Mesendoderm (in vitro differentiated cells): ENCODE data around the gene MCEMP1.

Source experiments
- DNase-seq: peaks from one replicate; pipeline ENCODE4 v3.0.0; 2013
- H2AK5ac ChIP-seq: 2 replicates; pipeline ENCODE4 v1.6.1; 2013; ENCODE audit warnings: low read length, inconsistent platforms
- H2BK120ac ChIP-seq: 2 replicates; pipeline ENCODE4 v1.6.1; 2013; ENCODE audit warnings: low read depth, mild to moderate bottlenecking, low read length, moderate library complexity, mixed read lengths
- H2BK15ac ChIP-seq: replicated peaks from 2 replicates; pipeline ENCODE4 v1.6.1; 2013; ENCODE audit warnings: low read depth, mild to moderate bottlenecking, moderate library complexity
- H2BK5ac ChIP-seq: 2 replicates; pipeline ENCODE4 v1.6.1; 2013; ENCODE audit warnings: low read length, inconsistent platforms
- H3K18ac ChIP-seq: 2 replicates; pipeline ENCODE4 v1.6.1; 2013; ENCODE audit warnings: mild to moderate bottlenecking, low read length, mixed read lengths
- H3K23ac ChIP-seq: one replicate; pipeline ENCODE4 v1.6.1; 2013; ENCODE audit warnings: low read length
- H3K27ac ChIP-seq: 2 replicates; pipeline ENCODE4 v1.5.1; 2013; ENCODE audit warnings: low read depth, mild to moderate bottlenecking, inconsistent platforms, low read length, moderate library complexity
- H3K27me3 ChIP-seq: 2 replicates; pipeline ENCODE4 v1.6.1; 2013; ENCODE audit warnings: low read length, control low read depth, mild to moderate bottlenecking, inconsistent platforms; ENCODE audit not compliant: insufficient read depth, poor library complexity
- H3K36me3 ChIP-seq: 2 replicates; pipeline ENCODE4 v1.6.1; 2013; ENCODE audit warnings: low read length, inconsistent platforms; ENCODE audit not compliant: control insufficient read depth, insufficient read depth
- H3K4ac ChIP-seq: one replicate; pipeline ENCODE4 v1.6.1; 2013; ENCODE audit warnings: low read depth, mild to moderate bottlenecking, low read length, moderate library complexity
- H3K4me1 ChIP-seq: 2 replicates; pipeline ENCODE4 v1.6.1; 2013; ENCODE audit warnings: low read depth, low read length, inconsistent platforms; ENCODE audit not compliant: control insufficient read depth
- H3K4me2 ChIP-seq: 2 replicates; pipeline ENCODE4 v1.6.1; 2013; ENCODE audit warnings: low read length
- H3K4me3 ChIP-seq: 2 replicates; pipeline ENCODE4 v1.5.1; 2013; ENCODE audit warnings: mild to moderate bottlenecking, low read length
- H3K56ac ChIP-seq: one replicate; pipeline ENCODE4 v1.6.1; 2013; ENCODE audit warnings: low read length
- H3K79me1 ChIP-seq: 2 replicates; pipeline ENCODE4 v1.6.1; 2013; ENCODE audit warnings: low read length, inconsistent platforms
- H3K79me2 ChIP-seq: 2 replicates; pipeline ENCODE4 v1.6.1; 2013; ENCODE audit warnings: mild to moderate bottlenecking, low read length; ENCODE audit not compliant: control insufficient read depth, insufficient read depth
- H3K9ac ChIP-seq: 2 replicates; pipeline ENCODE4 v1.6.1; 2013; ENCODE audit warnings: low read length, inconsistent platforms
- H4K5ac ChIP-seq: one replicate; pipeline ENCODE4 v1.6.1; 2013; ENCODE audit warnings: low read length
- H4K8ac ChIP-seq: one replicate; pipeline ENCODE4 v1.6.1; 2013; ENCODE audit warnings: low read depth, mild to moderate bottlenecking, control low read depth, low read length, moderate library complexity
- WGBS: extraction: QIAGEN DNeasy Blood & Tissue Kit; methylation state at CpG from one replicate; pipeline ENCODE4 v1.1.7; 2013; ENCODE audit warnings: low lambda C conversion rate, missing lambda C conversion rate; ENCODE audit not compliant: insufficient coverage; ENCODE audit errors: extremely low coverage; 5-methylcytosine and 5-hydroxymethylcytosine counted together

The MCEMP1 gene

GRCh38 chr19:7682175-7682855 lies 5.4 kb downstream of the MCEMP1 start:
- no peak overlapping the region for H2BK15ac ChIP-seq
- H3K27ac ChIP-seq, result no peak overlapping the region
- no peak overlapping the region for H2AK5ac ChIP-seq
- H4K8ac ChIP-seq, result no peak overlapping the region
- no peak overlapping the region for H2BK5ac ChIP-seq
- H3K4me1 ChIP-seq, result peaks cover 3% of the 10 kb centered on the region
- H3K56ac ChIP-seq, result peak overlapping the region; percentile 85
- H3K36me3 ChIP-seq, result no peaks in the 10 kb centered on the region
- DNase-seq, result no peak
- H3K4ac ChIP-seq, result no peak overlapping the region
- peak overlapping the region; percentile 70 for H3K9ac ChIP-seq
- H3K4me2 ChIP-seq, result no peak overlapping the region
- no peak overlapping the region for H3K23ac ChIP-seq
- no CpG with 5 or more reads among the region's 74 CpGs for WGBS
- H4K5ac ChIP-seq, result no peak overlapping the region
- H3K79me2 ChIP-seq, result peaks cover 4% of the 10 kb centered on the region
- H3K4me3 ChIP-seq, result no peak overlapping the region
- no peak overlapping the region for H3K18ac ChIP-seq
- H3K27me3 ChIP-seq, result no peaks in the 10 kb centered on the region
- no peak overlapping the region for H2BK120ac ChIP-seq
- peaks cover 3% of the 10 kb centered on the region for H3K79me1 ChIP-seq

- H3K23ac ChIP-seq, result no peak overlapping the region
- no peak overlapping the region for H4K8ac ChIP-seq
- H2BK5ac ChIP-seq, result no peak overlapping the region
- no peak overlapping the region for H3K27ac ChIP-seq
- no peak overlapping the region for H3K4me2 ChIP-seq
- H3K9ac ChIP-seq, result no peak overlapping the region
- no peaks in the 10 kb centered on the region for H3K36me3 ChIP-seq
- WGBS, result no CpG with 5 or more reads among the region's 19 CpGs
- no peak overlapping the region for H3K4ac ChIP-seq
- no peak overlapping the region for H2BK120ac ChIP-seq
- peaks cover 3% of the 10 kb centered on the region for H3K4me1 ChIP-seq
- H3K27me3 ChIP-seq, result no peaks in the 10 kb centered on the region
- H3K56ac ChIP-seq, result no peak overlapping the region
- no peak overlapping the region for H3K4me3 ChIP-seq
- H4K5ac ChIP-seq, result no peak overlapping the region
- H3K18ac ChIP-seq, result no peak overlapping the region
- H3K79me1 ChIP-seq, result peaks cover 3% of the 10 kb centered on the region
- H3K79me2 ChIP-seq, result peaks cover 4% of the 10 kb centered on the region
- H2BK15ac ChIP-seq, result no peak overlapping the region
- H2AK5ac ChIP-seq, result no peak overlapping the region
- no peak for DNase-seq
Observed at GRCh38 chr19:7685546-7686445, 8.9 kb downstream of the MCEMP1 start.

- Histone ChIP-seq H3K23ac (no peak overlapping the region), H4K5ac (no peak overlapping the region), H4K8ac (no peak overlapping the region), H3K18ac (no peak overlapping the region), H2BK120ac (no peak overlapping the region), H3K56ac (no peak overlapping the region), H3K4me1 (no peaks in the 10 kb centered on the region), H2BK15ac (no peak overlapping the region), H3K79me1 (no peaks in the 10 kb centered on the region), H3K79me2 (no peaks in the 10 kb centered on the region), H2AK5ac (no peak overlapping the region), H3K27ac (no peak overlapping the region), H3K27me3 (no peaks in the 10 kb centered on the region), H3K4me3 (no peak overlapping the region), H3K9ac (no peak overlapping the region), H2BK5ac (no peak overlapping the region), H3K4me2 (no peak overlapping the region), H3K36me3 (no peaks in the 10 kb centered on the region), H3K4ac (no peak overlapping the region)
- no CpG with 5 or more reads among the region's 12 CpGs for WGBS
- no peak for DNase-seq
Observed at GRCh38 chr19:7687177-7687576, 10.3 kb downstream of the MCEMP1 start.

- no peak overlapping the region for H2BK5ac ChIP-seq
- H2BK120ac ChIP-seq, result no peak overlapping the region
- no peak overlapping the region for H3K18ac ChIP-seq
- WGBS, result no CpG with 5 or more reads among the region's 23 CpGs
- no peak overlapping the region for H3K4me2 ChIP-seq
- no peak overlapping the region for H4K5ac ChIP-seq
- no peak overlapping the region for H3K27ac ChIP-seq
- no peak overlapping the region for H3K23ac ChIP-seq
- no peaks in the 10 kb centered on the region for H3K4me1 ChIP-seq
- H3K9ac ChIP-seq, result no peak overlapping the region
- H3K36me3 ChIP-seq, result no peaks in the 10 kb centered on the region
- no peak overlapping the region for H3K4ac ChIP-seq
- no peak overlapping the region for H3K4me3 ChIP-seq
- H3K79me1 ChIP-seq, result no peaks in the 10 kb centered on the region
- H2AK5ac ChIP-seq, result no peak overlapping the region
- H2BK15ac ChIP-seq, result no peak overlapping the region
- no peak overlapping the region for H3K56ac ChIP-seq
- H4K8ac ChIP-seq, result no peak overlapping the region
- DNase-seq, result no peak
- H3K27me3 ChIP-seq, result no peaks in the 10 kb centered on the region
- no peaks in the 10 kb centered on the region for H3K79me2 ChIP-seq
Observed at GRCh38 chr19:7689165-7689564, 12.3 kb downstream of the MCEMP1 start.

- WGBS, result no CpG with 5 or more reads among the region's 8 CpGs
- no peaks in the 10 kb centered on the region for H3K4me1 ChIP-seq
- no peaks in the 10 kb centered on the region for H3K36me3 ChIP-seq
- no peak overlapping the region for H2AK5ac ChIP-seq
- no peak overlapping the region for H3K27ac ChIP-seq
- no peak overlapping the region for H3K56ac ChIP-seq
- H3K79me2 ChIP-seq, result no peaks in the 10 kb centered on the region
- H2BK5ac ChIP-seq, result no peak overlapping the region
- no peak overlapping the region for H4K5ac ChIP-seq
- H3K4me2 ChIP-seq, result no peak overlapping the region
- no peaks in the 10 kb centered on the region for H3K79me1 ChIP-seq
- H2BK120ac ChIP-seq, result no peak overlapping the region
- no peak overlapping the region for H3K23ac ChIP-seq
- H3K18ac ChIP-seq, result no peak overlapping the region
- no peak overlapping the region for H3K9ac ChIP-seq
- H3K4me3 ChIP-seq, result no peak overlapping the region
- H3K4ac ChIP-seq, result no peak overlapping the region
- H3K27me3 ChIP-seq, result no peaks in the 10 kb centered on the region
- no peak for DNase-seq
- no peak overlapping the region for H4K8ac ChIP-seq
- no peak overlapping the region for H2BK15ac ChIP-seq
Observed at GRCh38 chr19:7690779-7691258, 13.9 kb downstream of the MCEMP1 start.
